HG03175 (cell line): ENCODE data around the gene SH3PXD2A.

Experiments
- ATAC-seq: cut with Tn5 transposase; IDR thresholded peaks from one replicate; pipeline ENCODE4 v1.9.1; 2021; ENCODE audit warnings: mild to moderate bottlenecking, moderate library complexity; ENCODE audit not compliant: unreplicated experiment

SH3PXD2A gene, protein sequence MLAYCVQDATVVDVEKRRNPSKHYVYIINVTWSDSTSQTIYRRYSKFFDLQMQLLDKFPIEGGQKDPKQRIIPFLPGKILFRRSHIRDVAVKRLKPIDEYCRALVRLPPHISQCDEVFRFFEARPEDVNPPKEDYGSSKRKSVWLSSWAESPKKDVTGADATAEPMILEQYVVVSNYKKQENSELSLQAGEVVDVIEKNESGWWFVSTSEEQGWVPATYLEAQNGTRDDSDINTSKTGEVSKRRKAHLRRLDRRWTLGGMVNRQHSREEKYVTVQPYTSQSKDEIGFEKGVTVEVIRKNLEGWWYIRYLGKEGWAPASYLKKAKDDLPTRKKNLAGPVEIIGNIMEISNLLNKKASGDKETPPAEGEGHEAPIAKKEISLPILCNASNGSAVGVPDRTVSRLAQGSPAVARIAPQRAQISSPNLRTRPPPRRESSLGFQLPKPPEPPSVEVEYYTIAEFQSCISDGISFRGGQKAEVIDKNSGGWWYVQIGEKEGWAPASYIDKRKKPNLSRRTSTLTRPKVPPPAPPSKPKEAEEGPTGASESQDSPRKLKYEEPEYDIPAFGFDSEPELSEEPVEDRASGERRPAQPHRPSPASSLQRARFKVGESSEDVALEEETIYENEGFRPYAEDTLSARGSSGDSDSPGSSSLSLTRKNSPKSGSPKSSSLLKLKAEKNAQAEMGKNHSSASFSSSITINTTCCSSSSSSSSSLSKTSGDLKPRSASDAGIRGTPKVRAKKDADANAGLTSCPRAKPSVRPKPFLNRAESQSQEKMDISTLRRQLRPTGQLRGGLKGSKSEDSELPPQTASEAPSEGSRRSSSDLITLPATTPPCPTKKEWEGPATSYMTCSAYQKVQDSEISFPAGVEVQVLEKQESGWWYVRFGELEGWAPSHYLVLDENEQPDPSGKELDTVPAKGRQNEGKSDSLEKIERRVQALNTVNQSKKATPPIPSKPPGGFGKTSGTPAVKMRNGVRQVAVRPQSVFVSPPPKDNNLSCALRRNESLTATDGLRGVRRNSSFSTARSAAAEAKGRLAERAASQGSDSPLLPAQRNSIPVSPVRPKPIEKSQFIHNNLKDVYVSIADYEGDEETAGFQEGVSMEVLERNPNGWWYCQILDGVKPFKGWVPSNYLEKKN

GRCh38 chr10:103855424-103855823, at the start of gene SH3PXD2A:
SH3PXD2A (minus strand) TSS chr10:103855576; CDS start chr10:103855266, 310 bp downstream.
- no peak for ATAC-seq

- no peak for ATAC-seq
These were observed 45.9 kb upstream of the SH3PXD2A start for GRCh38 chr10:103901299-103901698.

- ATAC-seq = no peak
These were observed 43.9 kb upstream of the SH3PXD2A start for GRCh38 chr10:103899312-103899711.

- no peak for ATAC-seq
These were observed 41.9 kb upstream of the SH3PXD2A start for GRCh38 chr10:103897241-103897774.

- ATAC-seq = no peak
These were observed 40.8 kb upstream of the SH3PXD2A start for GRCh38 chr10:103896225-103896624.

- no peak for ATAC-seq
These were observed 40.2 kb upstream of the SH3PXD2A start for GRCh38 chr10:103895411-103896186.

GRCh38 chr10:103894441-103894864, 39.1 kb upstream of the SH3PXD2A start:
- no peak for ATAC-seq

GRCh38 chr10:103893817-103894216, 38.4 kb upstream of the SH3PXD2A start:
- no peak for ATAC-seq

GRCh38 chr10:103892181-103892580, 36.8 kb upstream of the SH3PXD2A start:
- ATAC-seq = no peak

DNA sequence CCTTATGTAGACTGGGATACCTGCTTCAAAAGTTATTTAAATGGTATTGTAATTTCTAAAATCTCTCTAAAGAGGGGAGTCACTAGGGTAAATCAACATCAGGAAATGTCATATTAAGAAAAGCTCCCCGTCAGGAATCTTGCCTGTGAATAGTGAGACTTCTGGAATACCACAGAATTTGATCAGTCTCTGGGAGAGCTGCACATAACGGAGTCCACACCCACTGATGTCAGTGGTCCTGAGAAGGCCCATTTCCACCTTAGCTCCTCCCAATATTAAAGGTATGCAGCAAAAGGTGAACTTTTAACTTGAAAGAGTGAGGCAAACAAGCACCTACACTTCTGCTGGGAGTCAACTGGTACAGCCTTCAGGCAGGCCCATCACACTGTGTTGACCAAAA, 35.3 kb upstream of the SH3PXD2A start:
- ATAC-seq = no peak

DNA sequence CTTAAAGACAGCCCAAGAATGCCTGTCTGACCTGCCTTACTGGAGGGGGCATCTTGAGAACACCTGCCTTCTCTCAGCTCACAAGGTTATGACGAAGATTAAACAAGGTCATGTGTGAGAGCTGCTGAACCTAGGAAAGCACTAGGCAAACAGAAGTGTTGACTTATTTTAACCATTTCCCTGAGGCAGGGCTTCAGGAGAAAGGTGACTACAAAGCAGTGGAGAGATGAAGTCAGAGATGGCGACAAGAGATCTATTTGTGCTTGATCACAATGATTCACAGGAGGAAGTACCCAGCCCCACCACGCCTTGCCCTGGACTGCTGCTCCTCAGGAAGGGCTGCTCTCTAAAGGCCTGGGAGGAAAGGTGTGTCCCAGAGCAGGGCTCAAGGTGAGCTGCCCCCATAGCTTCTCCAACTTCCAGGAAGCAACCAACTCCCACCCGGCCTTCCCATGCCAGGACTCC, 34.9 kb upstream of the SH3PXD2A start:
- ATAC-seq = no peak

DNA sequence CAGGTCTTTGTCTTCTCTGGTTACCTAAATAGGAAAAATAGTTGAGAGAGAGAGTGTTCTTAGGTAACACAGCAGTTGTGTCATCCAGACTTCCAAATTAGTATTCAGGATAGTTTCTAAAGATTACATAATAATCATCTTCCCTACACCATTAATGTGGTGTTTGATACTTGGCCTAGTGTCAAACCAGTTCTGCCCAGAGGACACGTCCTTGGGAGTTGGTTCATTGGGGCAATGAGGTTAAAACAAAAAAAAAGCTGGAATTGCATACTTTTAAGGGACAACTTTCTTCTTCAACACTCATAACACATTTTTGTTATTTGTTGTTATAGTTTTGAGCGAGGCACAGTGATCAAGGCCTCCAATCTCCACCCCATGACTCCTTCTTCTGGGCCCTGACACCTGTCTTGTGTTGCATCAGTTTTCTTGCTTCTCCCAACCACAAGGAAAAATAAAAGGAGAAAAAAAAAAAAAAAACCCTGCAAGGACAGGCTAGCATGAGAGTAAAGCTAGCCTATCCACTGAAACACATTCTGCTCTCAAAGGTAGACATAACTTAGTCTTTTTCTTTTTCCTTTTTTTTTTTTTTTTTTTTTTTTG, 33.8 kb upstream of the SH3PXD2A start:
- ATAC-seq = no peak

GRCh38 chr10:103888113-103888841, 32.9 kb upstream of the SH3PXD2A start:
- ATAC-seq = peak; percentile 70

DNA sequence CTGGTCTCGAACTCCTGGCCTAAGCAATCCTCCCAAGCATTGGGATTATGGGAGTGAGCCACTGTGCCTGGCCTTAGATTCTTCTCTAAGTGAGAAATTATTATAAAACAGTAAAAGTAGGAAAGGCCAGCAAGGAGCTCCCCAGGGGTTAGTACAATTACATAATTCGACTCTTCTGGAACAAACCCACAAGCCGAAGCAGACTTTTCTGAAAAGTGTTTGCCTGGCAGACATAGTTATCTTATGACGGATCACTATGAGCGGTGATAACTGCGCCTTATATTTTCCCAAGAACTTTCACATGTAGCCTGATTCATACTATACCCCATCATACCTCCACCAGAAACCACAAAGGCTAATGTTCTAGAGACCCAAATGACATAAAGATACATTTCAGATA, 30.2 kb upstream of the SH3PXD2A start:
- ATAC-seq = no peak

GRCh38 chr10:103884681-103885139, 29.3 kb upstream of the SH3PXD2A start:
- ATAC-seq = no peak

- no peak for ATAC-seq
These were observed 27.1 kb upstream of the SH3PXD2A start for GRCh38 chr10:103882285-103883007.

DNA sequence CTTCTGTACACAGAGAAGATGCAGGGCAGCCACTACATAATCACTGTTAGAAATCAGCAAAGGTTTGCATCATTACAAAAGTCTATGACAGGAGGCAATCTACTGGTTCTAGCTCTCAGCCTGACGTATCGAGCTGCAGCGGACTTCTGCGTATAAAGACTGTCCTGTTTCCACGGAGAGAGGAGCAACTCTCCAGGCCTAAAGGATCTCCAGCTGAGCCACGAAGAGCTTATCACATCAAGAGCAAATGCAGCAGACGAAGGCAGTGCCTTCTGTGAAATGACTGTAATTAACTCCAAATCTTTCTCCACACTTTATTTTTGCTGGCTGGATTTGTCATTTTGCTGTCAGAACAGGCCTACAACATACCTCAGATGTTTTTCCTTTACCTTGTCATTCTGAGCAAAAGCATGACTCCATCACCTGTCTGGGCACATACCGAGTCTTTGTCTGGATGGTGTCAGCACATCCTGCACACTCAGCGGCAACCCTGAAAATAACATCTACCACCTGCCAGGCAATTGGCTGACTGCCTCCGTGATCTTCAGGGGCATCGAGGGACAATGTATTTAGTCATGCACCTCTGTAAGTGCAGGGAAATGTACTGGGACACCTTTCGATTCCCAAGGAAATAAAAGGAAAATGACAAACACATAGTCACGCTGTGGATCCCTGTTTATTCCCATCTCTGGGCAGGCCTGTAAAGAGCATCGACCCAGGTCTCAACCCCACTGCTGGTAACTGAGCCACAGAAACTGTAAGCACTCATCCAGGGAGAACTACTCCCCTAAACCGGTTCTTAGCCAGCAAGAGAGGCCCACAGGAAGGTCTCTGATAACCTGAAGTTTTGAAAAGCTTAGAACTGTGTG, 26.3 kb upstream of the SH3PXD2A start:
- ATAC-seq = no peak
